NAMALWA (cell line): Measurements from ENCODE around the gene CDC42EP2.
"Not testable (repeated sequence)": the region's sequence is repeated elsewhere in the genome, so short reads cannot be mapped to it uniquely, and the experiment has no call there.

Experiments used
- DNase-seq: peaks from one replicate; pipeline ENCODE4 v3.0.0-alpha.2; 2015; ENCODE audit warnings: low spot score

The CDC42EP2 gene

DNA sequence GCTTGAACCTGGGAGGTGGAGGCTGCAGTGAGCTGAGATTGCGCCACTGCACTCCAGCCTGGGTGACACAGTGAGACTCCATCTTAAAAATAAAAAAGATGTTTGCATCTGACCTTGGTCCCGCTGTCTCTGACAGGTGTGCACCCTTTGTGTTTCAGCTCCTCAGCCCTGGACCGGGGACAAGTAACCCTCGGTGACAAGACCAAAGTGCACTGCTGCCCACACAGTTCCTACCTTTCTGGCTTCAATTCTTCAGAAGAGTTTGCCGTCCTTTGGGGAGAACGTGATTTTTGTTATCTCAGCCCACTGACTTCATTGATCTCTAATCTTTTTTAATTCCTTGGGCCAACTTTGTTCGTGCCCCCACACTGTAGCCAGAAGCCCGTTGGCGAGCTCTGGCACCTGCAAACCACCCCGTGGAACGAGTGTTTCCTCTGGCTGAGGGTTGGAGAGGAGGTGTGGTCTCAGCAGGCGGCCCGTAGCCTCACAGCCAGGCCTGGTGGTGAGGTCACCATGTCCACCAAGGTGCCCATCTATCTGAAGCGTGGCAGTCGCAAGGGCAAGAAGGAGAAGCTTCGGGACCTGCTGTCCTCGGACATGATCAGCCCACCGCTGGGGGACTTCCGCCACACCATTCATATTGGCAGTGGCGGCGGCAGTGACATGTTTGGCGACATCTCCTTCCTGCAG, 5.9 kb downstream of the CDC42EP2 start:
- no peak for DNase-seq

DNA sequence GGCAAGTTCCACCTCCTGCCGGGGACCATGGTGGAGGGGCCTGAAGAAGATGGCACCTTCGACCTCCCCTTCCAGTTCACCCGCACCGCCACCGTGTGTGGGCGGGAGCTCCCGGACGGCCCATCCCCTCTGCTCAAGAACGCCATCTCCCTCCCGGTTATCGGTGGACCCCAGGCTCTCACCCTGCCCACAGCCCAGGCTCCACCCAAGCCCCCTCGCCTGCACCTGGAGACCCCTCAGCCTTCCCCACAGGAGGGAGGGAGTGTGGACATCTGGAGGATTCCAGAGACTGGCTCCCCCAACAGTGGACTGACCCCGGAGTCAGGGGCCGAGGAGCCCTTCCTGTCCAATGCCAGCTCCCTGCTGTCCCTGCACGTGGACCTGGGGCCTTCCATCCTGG, 6.4 kb downstream of the CDC42EP2 start:
- DNase-seq, result no peak

DNA sequence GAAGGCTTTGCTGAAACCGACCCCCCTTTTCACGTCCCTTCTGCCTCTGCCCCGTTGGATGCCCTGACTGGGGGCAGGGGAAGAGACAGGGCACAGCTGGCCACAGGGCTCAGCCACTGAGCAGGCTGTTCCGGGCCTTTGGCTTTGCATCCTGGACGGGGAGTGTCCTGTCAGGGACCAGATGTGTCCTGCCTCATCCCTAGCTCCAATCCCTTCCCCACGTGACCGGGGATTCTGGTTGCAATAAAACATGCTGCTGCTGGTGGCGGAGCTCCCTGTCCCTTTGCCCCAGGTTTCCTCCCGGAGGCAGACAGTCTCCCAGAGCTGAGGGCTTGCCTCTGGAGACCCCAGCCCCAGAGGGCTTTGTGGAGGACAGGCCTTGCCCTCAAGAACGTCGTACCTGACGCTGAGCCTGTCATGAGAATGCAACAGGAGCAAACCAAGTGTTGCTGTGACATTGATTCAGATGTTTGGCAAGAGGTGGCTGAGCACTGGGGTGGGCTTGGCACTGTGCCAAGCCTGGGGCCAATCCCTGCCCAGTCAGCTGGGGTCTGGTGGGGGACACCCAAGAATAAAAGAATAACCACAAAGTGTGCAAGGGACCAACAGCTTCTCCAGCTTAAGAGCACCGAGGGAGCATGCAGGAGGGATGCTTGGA, 7.3 kb downstream of the CDC42EP2 start:
- no peak for DNase-seq

DNA sequence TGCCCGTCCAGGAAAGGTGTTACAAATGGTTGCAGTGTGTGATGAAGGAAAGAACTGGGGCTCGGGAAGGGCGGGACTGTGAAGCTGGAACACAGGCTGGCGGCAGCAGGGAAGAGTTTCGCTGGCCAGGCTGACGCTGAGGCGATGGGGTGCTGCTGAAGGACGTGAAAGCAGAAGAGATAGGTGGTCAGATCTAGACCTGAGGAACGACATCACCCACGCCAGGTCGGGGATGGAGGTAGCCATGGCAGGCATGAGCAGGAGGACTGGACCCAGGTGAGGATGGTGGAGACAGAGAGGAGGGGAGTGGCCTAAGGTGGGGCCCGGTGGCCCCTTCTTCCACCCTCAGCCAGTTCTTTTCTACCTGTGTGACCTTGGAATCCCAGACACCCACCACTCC, 9.1 kb downstream of the CDC42EP2 start:
- no peak for DNase-seq

DNA sequence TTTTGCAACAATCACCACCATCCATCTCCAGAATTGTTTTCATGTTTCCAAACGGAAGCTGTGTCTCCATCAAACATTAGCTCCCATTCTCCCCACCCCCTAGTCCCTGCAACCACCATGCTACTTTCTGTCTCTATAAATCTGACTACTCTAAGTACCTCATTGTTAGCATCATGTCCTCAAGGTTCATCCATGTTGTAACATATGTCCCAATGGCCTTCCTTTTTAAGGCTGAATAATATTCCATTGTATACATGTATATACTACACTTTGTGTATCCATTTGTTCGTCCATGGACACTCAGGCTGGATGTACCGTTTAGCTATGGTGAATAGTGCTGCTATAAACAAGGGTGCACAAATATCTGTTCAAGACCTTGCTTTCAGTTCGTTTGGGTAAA, 10.8 kb downstream of the CDC42EP2 start:
- no peak for DNase-seq

DNA sequence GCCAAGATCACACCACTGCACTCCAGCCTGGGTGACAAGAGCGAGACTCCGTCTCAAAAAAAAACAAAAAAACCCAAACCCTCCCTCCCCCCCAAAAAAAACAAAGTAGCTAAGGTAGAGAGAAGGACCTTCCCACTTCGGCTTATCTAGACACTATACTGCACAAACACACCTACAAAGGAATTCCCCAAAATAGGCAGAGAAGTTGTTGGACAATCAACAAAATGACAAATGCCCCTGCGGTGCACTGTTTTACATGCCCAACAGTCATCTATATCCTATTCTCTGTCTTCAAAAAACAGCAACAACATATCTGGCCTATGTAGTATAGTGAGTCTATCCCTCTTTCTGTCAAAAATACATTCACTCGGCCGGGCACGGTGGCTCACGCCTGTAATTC, 12.4 kb downstream of the CDC42EP2 start:
- no peak for DNase-seq

DNA sequence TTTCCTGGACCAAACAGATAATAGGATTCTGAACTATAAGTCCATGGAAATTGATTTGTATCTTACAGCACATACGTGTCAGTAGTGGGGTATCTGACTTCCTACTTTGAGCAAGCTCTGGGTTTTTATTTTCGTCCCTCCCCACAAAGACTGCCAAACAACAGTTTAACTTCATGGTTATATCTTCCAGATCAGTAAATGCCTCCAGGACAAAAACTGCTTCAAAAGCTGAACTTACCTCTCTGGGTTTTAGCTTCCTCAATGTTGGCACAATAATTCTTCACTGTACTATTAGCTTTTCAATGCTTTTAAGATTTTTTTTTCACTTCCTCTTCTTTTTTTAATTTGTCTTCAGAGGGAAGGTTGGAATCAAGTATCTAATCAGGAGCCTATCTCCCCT, 14.8 kb downstream of the CDC42EP2 start:
- no peak for DNase-seq

DNA sequence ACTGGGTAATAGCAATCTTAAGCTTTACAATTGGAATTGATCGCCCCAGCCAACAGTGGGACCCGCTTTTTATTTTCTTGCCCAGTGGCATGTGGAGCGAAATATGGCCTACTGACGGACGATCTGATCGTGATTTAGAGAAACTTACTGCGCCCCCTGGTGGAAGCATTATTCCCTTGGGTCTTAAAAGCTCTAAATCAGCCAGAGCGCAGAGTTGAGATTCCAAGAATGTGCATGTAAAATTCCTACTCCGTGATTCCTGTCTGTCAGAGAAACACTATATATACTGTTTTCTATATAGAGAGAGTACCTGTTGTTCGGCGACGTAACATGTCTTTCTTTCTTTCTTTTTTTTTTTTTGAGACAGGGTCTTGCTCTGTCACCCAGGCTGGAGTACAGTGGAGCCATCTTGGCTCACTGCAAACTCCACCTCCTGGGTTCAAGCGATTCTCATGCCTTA, 15.3 kb downstream of the CDC42EP2 start:
- DNase-seq, result peak; percentile 95

DNA sequence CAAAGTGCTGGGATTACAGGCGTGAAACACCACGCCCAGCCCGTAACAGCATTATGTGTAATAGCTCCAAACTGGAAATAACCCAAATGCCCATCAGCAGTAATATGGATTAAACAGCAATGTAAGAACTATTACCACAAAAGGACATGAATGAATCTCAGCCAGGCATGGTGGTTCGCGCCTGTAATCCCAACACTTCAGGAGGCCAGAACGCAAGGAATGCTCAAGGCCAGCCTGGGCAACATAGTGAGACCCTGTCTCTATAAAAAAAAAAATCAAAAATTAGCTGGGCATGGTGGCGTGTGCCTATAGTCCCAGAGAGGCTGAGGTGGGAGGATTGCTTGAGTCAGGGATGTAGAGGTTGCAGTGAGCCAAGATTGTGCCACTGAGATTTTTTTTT, 15.9 kb downstream of the CDC42EP2 start:
- DNase-seq, result no peak

DNA sequence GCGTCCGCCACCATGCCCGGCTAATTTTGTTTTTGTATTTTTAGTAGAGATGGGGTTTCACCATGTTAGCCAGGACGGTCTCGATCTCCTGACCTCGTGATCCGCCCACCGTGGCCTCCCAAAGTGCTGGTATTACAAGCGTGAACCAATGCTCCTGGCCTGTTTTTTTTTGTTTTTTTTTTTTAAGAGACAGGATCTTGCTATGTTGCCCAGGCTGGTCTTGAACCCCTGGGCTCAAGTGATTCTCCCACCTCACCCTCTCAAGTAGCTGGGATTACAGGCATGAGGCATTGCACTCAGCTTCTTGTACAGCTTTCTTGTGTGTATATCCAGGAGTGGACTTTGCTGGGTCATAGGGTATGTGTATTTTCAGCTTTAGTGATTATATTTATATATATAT, 17.9 kb downstream of the CDC42EP2 start:
- not testable (repeated sequence) for DNase-seq

DNA sequence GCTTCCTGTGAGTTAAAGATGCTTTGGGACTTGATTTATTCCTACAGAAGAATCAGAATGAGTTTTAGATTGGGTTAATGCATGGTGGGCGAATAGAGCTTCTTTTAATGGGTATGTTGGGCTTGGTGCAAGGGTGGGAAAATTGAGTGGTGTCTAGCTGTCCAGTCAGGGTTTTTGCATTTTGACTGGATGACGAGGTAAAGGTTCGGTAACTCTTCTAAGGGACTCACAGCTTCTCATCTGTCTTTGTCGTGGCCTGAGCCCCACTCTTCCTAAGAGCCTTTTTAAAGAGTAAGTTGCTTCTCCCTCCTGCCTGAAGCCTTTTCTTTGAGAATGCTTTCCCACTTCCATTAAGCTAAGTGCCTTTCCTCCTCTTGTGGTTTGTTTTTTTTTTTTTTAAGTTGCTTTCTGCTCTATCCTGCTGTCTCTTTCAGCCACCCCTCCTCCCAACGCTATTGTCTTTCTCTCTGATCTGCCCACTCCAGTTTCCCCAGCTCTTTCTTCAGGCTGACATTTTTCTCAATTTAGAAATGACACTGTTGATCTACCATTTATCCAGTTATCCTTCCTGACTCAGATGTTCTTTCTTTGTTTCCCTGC, 20.1 kb downstream of the CDC42EP2 start:
- DNase-seq, result peak; percentile 14

DNA sequence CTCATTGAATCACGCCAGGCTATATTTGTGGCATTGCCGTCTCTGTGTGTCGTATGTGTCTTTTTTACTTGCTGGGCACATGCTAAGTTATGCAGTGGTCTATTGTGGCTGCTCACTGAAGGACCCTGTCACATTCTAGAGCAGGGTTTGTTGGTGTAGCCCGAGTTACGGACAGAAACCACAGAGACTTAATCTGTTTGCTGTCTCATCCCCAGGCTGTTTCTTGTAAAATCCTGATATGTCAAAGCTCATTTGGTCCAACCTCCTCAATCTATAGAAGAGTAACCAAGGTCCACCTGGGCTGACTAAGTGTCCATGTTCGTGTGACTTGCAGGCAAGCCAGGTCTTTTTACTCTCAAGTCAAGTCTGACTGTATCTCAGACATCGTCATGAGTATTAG, 24.0 kb downstream of the CDC42EP2 start:
- no peak for DNase-seq

DNA sequence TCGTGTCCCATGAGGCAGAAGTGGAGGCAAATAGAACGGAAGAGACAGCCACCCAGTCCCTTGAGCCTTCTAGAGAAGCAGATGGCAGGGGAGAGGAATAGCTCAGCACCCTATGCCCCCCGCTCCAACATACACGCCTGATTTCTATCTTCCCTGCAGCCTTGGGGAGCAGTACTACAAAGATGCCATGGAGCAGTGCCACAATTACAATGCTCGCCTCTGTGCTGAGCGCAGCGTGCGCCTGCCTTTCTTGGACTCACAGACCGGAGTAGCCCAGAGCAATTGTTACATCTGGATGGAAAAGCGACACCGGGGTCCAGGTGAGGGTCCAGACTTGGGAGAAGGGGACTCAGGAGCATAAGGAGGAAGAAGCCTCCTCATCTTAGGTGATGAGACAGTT, 25.6 kb downstream of the CDC42EP2 start:
- no peak for DNase-seq

DNA sequence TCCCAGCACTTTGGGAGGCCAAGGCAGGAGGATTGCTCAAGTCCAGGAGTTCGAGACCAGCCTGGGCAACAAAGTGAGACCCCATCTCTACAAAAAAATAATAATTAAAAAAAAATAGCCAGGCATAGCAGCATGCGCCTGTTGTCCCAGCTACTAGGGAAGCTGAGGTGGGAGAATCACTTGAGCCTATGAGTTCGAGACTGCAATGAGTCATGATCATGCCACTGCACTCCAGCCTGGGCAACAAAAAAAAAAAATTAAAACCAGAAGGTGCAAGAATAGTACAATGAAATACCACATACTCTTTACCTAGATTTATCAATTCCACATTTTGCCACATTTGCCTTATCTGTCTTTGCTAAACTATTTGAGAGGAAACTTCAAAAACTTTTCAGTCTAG, 27.2 kb downstream of the CDC42EP2 start:
- DNase-seq, result no peak

DNA sequence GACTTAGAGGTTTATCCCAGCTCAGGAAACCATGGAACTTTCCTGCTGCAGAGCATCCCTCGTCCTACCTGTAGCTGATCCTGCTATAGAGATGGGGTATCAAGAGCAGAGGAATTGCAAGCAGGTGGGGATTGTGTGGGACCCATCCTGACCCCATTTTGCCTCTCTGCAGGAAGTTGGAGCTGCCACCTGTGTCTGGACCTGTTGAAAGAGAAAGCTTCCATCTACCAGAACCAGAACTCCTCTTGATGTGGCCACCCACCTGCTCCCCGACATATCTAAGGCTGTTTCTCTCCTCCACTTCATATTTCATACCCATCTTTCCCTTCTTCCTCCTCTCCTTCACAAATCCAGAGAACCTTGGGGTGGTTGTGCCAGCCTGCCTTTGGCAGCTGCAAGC, 36.8 kb downstream of the CDC42EP2 start:
- DNase-seq, result no peak

DNA sequence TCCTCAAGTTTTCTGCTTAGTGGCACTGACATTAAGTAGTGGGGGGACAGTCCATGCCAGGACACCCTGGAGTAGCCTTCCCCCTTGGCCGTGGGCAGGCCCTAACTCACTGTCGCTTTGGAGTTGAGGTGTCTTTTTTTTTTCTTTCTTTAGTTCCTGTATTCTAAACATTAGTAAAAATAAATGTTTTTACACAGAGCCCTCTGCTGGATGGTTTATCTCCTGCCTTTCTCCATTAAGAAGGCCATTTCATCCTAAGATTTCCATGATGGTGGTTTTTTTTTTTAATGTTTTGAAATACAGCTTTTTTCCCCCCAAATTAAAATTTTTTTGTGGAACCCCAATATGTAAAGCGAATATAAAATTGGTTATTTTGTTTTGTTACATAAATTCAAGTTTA, 38.1 kb downstream of the CDC42EP2 start:
- peak; percentile 47 for DNase-seq

DNA sequence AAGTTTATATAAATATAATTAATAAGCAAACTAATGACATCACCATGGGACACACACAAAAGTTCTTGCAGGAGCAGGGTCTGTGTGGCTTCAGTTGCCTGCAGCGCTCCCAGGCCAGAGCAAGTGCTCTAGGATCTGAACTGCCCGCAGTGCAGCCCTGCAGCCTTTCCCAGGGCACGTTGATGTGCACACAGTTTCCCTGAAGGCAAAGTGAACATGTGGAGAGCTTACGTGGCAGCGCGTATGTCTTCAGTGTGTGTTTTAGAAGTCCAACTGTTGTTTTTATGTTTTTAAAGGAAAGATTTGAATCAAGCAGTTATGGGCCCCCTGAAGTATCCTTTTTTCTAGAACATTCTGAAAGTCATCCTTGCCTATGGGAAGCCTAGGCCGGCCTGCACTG, 38.7 kb downstream of the CDC42EP2 start:
- no peak for DNase-seq

DNA sequence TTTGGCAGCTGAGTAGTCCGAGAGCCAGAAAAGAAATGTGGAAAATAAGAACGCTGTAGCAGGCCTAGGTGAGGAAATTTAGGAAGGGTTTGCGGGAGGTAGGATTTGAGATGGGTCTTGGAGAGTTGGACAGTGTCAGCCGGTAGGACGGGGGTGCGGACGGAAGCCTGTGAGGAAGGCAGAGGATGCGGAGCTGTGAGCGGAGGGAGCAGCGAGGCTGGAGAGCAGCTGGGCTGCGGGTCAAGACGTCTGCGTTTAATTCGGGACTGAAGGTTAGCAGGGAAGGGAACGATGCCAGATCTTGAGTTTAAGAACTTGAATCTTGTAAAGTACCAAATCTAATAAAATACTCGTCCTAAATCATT, 39.2 kb downstream of the CDC42EP2 start:
- no peak for DNase-seq

DNA sequence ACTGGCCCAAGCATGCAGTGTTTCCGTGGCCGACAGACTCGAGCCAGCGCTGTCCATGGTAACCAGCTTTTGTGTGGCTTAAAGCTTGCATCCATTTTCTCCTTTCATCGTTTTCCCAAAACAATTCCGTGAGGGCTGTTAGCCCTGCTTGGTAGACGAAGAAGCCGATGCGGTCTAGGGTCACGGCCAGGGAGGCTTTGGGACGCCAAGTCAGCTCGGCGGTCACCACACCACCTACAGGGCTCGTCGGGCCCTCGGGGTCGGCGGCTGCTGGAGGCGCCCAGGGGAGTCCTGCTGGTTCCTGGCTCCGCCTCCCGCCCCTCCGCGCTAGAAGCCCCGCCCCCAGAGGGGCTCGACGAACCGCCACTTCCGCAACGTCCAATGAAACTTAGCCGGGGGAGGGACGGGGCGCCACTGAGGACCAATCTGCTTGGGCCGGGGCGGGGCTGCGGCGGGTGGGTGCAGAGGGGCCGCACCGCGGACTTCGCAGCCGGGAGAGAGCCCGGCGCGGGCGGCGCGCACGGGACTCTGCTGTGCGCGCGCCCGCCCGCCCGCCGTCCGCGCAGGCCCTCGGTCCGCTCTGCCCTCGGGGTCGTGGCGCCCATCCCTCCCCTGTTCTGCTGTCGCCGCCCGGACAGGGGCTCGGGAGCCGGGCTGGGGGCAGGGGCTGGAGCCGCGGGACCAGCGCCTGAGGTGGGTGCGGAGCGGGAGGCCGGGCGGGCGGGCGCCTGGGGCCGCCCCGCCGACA, 39.8 kb downstream of the CDC42EP2 start, which contains the start of gene TIGD3:
Gene TIGD3, plus strand, starts transcription at position 487 of the 748 bp plus-strand sequence. CDS start 1,058 bp downstream, outside the sequence.
- DNase-seq, result peak; percentile 97

DNA sequence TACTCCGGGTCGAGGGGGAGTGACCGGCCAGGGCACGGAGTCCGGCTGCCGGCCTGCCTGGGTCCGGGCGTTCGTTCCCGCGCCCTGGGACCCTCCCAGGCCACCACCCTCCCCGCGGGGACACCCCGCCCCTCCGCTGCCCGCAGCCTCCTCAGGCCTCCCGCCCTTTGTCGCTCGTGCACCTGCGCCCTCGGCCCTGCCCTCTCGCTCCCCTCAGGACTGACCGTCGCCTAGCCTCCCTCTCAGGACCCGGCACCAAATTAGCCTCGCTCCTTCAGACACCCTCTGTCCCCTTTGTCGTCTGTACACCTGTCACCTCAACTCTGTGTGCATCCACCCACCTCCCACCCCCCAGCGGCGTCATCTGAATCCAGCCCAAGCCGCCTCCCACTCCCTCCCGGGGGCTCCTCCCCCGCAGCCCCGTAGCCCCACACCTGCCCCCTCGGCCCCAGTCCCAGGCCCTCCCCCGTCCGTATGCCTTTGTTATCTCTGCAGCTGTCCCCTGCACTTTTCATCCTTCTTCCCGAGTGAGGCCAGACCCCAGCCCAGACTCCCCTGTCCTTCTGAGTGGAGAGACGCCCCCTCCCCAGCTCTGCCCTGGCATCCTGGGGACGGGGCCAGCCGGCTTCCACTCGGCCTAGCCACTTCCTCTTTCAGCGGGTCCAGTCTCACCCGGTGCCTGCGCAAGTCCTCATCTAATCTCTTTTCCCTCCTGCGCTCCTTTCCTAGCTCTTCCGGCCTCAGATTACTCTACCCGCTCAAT, 40.5 kb downstream of the CDC42EP2 start:
- DNase-seq, result peak; percentile 71

DNA sequence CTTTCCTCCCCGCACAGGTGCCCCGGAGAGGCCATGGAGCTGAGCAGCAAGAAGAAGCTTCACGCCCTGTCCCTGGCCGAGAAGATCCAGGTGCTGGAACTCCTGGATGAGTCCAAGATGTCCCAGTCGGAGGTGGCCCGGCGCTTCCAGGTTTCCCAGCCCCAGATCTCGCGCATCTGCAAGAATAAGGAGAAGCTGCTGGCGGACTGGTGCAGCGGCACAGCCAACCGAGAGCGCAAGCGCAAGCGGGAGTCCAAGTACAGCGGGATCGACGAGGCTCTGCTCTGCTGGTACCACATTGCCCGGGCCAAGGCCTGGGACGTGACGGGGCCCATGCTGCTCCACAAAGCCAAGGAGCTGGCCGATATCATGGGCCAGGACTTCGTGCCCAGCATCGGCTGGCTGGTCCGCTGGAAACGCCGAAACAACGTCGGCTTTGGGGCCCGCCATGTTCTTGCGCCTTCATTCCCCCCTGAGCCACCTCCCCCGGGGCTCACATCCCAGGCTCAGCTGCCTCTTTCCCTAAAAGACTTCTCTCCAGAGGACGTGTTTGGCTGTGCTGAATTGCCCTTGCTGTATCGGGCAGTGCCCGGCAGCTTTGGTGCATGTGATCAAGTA, 41.2 kb downstream of the CDC42EP2 start:
- DNase-seq, result no peak
